CD4-positive, alpha-beta T cell treated with Interleukin-2 at 100 ng/mL for 4 hours (primary cell): ENCODE results near the gene DSTN.
"Not testable (repeated sequence)": the region's sequence is repeated elsewhere in the genome, so short reads cannot be mapped to it uniquely, and the experiment has no call there.

Source experiments
- DNase-seq: peaks from one replicate; pipeline ENCODE4 v3.0.0-alpha.2; 2020; ENCODE audit warnings: low spot score

The DSTN gene

DNA sequence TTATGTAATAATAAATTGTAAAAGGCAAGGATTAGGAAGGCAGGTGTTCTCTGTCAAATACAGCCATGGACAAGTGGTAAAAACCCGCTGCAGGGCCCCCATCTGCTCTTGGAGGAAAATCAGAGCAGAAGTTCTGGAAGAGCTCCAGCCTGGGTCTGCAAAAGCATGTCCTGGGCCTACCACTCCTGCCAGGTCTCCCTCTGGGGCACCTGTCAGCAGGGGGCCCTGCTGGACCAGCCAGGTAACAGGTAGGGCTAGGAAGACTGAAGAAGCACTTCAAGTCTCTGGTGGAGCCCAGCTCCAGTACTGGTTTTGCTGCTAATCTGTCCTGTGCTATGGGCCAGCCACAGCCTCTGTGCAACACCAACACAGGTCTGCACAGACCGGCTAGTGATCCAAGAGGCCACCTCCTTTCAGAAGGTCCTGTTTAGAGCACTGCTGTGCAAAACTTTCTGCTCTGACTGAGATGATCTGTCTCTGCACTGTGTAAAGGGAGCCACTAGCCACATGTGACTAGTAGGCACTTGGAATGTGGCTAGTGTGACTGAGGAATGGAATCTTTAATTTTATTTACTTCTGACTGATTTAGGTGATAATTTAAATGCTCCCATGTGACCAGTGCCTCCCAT lies 82.0 kb downstream of the DSTN start:
- no peak for DNase-seq

DNA sequence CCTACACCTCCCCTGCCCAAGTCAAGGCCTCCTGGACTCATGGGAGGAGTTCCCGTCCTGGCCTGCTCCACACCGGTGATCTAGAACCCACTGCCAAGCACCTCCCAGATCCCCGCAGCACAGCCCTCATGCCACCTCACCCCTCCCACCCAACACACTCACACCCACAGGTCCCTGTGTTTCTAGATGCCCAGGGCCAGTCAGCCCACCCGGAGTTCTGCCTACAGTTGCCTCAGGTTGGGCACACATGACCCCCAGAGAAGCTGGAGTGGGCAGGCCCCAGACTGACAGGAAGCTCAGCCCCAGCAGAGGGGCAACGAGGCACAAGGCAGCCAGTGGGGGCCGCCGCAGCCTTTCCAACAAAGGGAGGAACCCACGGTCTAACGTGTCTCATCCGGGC lies 82.5 kb downstream of the DSTN start:
- no peak for DNase-seq

DNA sequence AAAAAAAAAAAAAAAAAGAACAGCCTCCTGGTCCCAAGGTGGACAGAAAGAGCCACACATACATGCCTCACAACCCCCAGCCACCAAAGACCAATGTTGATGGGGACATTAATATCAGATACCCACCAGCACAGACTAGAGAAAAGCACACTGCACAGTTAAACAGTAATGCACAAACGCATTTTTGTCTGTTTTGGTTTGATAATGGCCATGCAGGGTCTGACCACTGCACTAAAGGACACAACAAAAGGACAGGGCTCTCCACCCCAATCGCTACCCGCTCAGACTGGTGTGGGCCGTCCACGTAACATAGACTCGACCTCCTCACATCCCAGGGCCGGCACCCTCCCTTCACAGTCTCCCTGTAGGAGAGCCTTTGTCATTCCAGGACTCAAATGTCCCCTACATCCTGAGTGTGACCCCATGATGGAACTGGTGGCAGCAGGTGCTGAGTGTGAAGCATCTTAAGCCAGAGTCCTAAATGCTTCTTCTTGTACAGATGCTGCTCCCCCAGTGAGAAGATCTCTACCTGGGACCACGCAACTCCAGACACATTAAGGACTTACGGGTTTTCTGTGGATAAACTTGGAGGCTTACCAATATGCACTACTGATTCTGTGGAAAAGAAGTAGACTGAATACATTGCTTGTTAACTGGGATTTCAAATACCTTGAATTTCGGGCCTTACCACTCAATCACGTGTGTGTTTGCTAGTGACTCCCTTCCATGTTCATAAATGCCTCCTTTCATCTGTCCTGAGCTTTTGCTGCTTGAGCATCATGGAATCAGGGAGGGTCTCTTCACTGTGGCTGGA lies 84.2 kb downstream of the DSTN start:
- DNase-seq, result no peak

GRCh38 chr20:17654649-17655285 lies 84.9 kb downstream of the DSTN start:
- no peak for DNase-seq

GRCh38 chr20:17655286-17655651 lies 85.4 kb downstream of the DSTN start:
- DNase-seq, result no peak

DNA sequence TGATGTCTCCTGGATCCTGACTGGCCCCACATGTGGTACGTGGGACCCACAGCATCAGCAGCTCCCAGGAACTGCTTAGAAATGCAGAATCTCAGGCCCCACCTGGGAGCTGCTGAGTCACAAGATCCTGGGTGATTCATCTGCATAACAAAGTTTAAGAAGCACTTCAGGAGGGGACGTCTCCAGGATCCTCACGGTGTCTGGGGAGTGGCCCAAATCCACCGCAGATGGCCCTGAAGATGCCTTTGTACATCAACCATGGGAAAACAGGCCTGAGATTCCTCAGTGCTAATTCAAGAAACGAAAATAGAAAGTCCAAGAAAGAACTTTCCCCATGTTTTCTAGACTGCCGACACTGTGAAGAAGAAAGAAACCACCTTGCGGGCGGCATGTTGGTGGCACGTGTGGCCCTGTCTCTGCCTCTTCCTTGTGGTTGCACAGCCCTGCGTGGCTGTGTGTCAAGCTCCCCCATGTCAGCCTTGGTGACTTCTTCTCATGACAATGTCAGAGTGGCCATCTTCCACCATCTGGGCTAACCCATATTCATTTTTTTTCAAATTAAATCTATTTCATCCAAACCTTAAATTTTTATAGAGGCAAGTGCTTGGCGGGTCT lies 86.1 kb downstream of the DSTN start:
- no peak for DNase-seq

DNA sequence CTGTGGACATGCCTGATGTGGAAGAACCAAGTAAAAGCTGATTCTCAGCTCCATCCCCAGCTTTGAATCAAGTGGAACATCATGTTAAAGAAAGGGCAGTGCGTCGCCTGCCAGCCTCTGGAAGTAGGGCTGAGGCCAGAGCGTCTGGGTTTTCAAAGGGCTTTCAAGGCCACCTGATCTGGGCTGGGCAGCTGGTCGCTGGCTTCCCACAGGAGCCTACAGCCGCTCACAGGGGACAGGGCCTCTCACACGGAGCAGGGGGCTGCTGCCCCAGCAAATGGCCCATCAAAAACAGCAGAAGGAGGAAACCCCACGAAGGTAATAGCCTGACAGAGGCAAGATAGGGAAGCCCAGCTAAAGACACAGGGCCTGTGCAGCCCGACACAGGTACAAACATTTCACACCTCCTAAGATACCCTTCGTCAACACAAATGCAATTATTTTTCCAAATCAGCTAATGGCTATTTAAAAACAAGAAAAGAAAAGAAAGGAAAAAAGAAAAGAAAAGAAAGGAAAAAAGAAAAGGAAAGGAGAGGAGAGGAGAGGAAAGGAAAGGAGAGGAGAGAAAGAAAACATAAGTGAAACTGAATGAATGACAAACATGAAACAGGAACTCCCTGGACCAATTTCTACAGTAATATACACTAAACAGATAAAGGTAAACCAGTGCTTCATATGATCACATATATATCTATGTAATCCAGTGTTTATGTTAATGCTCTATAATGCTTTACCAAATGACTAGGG lies 87.4 kb downstream of the DSTN start:
- DNase-seq, result no peak

DNA sequence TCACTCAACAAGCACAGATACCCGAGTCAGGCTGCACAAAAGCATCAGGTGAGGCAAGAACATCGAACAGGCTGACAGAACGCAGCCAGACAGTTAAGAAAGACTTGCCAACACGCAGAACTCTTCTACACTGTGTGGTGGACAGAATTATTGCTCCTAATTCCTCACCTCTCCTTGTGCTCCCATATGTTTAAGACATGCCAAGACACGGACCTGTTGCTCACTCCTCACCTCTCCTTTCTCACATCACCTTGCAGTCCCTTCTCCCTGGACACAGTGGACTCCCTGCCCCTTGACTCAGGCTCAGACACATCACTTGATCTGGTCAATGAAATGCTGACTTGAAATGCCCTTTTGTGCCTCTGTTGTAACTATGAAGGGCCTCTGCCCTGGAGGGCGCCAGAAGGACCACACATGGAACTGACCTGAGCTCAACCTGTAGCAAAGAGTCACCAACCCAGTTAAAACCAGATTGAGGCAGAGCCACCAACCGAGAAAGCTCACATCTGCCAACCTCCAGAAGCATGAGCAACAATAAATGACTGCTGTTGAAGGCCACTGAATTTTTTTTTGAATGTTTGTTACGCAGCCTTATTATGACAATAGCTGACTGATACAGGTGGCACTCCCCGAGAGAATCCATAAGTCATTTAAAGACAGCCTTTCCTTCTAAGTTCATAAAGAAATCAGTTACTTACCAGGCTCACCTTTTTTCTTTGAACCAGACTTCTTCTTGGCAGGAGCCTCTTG lies 88.2 kb downstream of the DSTN start:
- DNase-seq, result no peak

DNA sequence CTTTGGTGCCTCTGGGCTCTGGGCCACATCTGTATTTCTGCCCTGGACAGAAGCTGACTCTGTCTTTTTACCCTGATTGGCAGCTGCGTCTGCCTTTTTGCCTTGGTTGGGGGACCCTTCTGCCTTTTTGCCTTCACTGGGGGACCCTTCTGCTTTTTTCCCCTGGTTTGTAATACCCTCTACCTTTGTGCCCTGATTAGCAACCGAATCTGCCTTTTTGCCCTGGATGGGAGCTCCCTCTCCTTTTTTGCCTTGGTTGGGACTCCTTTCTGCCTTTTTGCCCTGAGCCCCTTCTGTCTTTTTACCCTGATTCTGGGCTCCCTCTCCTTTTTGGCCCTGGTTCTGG lies 88.7 kb downstream of the DSTN start:
- no peak for DNase-seq

DNA sequence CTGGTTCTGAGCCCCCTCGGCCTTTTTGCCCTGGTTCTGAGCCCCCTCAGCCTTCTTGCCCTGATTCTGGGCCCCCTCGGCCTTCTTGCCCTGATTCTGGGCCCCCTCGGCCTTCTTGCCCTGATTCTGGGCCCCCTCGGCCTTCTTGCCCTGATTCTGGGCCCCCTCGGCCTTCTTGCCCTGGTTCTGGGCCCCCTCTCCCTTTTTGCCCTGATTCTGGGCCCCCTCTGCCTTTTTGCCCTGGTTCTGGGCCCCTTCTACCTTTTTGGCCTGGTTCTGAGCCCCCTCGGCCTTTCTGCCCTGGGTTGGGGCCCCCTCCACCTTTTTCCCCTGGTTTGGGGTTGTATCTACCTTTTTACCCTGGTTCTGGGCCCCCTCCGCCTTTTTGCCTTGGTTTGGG lies 89.5 kb downstream of the DSTN start:
- DNase-seq, result not testable (repeated sequence)
